Measurements from ENCODE around the gene SIPA1. TPM values are rescaled to one million over a fixed set of nuclear protein-coding genes. Genes with fewer than 3 reads are reported as not detected.
"Not testable (repeated sequence)": the region's sequence is repeated elsewhere in the genome, so short reads cannot be mapped to it uniquely, and the experiment has no call there.

Gene SIPA1
- total and polyA plus RNA-seq, 4 donors: 10.6 to 43.6 (median 34.8) TPM

DNA sequence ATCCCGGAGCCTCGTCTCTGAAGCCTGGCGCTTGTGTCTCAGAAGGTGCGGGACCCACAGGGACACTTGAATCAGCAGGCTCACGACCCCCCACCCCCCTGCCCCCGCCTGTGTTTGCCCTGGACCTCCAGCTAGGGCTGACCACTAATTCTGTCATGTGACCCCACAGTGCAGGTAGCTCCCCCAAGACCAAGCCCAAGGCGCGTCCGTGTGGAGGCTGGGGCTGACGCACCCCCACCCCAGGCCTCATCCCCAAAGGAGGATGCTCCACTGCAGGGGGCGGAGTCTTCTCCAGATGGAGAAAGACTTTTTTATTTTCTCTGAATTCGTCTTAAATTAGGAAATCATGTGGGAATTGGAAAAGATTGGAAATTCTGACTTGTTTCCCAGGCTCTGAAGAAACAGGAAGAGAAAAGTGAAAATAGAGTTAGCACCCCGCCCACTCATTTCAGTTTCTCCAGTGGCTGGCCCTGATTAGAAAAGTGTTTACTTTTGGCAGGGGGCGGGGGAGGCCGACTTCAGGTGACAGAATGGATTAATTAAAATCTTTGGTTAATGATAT is 25.8 kb downstream of the SIPA1 start:
- DNase-seq (ENCODE audit: low read depth in 4 of 6, low spot score in 6 of 6): peak in 3 of 6 donors; percentile 9 to 74 (median 70)
- peaks cover 32% of the 10 kb centered on the region for H3K36me3 ChIP-seq (ENCODE audit: control insufficient read depth, insufficient read depth, low read length)
- H3K4me1 ChIP-seq (ENCODE audit: control insufficient read depth, insufficient read depth, low read length): peaks cover 28% of the 10 kb centered on the region
- peak overlapping the region; percentile 56 for H3K4me3 ChIP-seq (ENCODE audit: low read depth, low read length)
- no peaks in the 10 kb centered on the region for H3K27me3 ChIP-seq (ENCODE audit: control insufficient read depth, insufficient read depth, low read length)
- 0% methylated on average over 4 of the region's 15 CpGs for WGBS (ENCODE audit: insufficient coverage)
- H3K27ac ChIP-seq (ENCODE audit: low read depth, low read length): peak overlapping the region; percentile 99
- H3K9me3 ChIP-seq (ENCODE audit: control insufficient read depth, insufficient read depth, low read length): no peaks in the 10 kb centered on the region

DNA sequence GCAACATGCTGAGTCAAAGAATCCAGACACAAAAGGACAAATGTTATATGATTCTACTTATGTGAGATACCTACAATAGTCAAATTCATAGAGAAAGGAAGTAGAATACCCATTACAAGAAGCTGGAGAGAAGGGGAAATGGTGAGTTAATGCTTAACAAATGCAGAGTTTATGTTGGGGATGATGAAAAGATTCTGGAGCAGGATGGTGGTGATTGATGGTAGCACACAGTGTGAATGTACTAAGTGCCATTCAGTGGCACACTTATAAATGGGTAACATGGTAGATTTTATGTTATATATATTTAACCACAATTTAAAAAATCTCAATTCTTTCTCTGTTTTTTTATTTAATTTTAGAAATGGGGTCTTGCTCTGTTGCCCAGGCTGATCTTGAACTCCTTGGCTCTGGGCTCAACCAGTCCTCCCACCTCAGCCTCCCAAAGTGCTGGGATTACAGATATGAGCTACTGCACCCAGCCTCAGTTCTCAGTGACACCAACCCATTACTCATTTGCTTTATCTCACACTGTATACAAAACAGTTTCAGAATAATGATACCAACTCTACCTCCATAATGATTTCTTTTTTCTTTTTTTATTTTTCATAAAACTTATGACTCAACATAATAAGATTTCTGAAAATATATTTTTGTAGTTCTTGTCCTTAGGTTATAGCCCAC is 34.4 kb downstream of the SIPA1 start:
- no peaks in the 10 kb centered on the region for H3K36me3 ChIP-seq (ENCODE audit: control insufficient read depth, insufficient read depth, low read length)
- no peaks in the 10 kb centered on the region for H3K27me3 ChIP-seq (ENCODE audit: control insufficient read depth, insufficient read depth, low read length)
- no peak overlapping the region for H3K27ac ChIP-seq (ENCODE audit: low read depth, low read length)
- no peak overlapping the region for H3K4me3 ChIP-seq (ENCODE audit: low read depth, low read length)
- no peak for DNase-seq (ENCODE audit: low read depth in 4 of 6, low spot score in 6 of 6)
- no peaks in the 10 kb centered on the region for H3K9me3 ChIP-seq (ENCODE audit: control insufficient read depth, insufficient read depth, low read length)
- H3K4me1 ChIP-seq (ENCODE audit: control insufficient read depth, insufficient read depth, low read length): no peaks in the 10 kb centered on the region

DNA sequence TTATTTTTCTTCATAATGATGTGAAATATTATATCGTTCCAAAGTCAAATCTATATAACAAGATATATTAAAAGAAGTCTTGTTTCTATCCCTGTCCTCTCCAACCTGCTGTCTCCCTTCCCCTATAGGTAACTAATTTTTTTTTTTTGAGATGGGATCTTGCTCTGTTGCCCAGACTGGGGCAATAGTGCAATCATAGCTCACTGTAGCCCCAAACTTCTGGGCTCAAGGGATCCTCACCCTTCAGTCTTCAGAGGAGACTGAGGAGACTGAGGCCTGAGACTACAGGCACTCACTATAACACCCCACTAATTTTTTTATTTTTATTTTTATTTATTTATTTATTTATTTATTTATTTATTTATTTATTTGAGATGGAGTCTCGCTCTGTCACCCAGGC is 35.1 kb downstream of the SIPA1 start:
- H3K27me3 ChIP-seq (ENCODE audit: control insufficient read depth, insufficient read depth, low read length): no peaks in the 10 kb centered on the region
- no peaks in the 10 kb centered on the region for H3K4me1 ChIP-seq (ENCODE audit: control insufficient read depth, insufficient read depth, low read length)
- no CpG with 5 or more reads among the region's 2 CpGs for WGBS (ENCODE audit: insufficient coverage)
- no peak for DNase-seq (ENCODE audit: low read depth in 4 of 6, low spot score in 6 of 6)
- no peaks in the 10 kb centered on the region for H3K9me3 ChIP-seq (ENCODE audit: control insufficient read depth, insufficient read depth, low read length)
- no peaks in the 10 kb centered on the region for H3K36me3 ChIP-seq (ENCODE audit: control insufficient read depth, insufficient read depth, low read length)
- H3K4me3 ChIP-seq (ENCODE audit: low read depth, low read length): no peak overlapping the region
- H3K27ac ChIP-seq (ENCODE audit: low read depth, low read length): no peak overlapping the region

DNA sequence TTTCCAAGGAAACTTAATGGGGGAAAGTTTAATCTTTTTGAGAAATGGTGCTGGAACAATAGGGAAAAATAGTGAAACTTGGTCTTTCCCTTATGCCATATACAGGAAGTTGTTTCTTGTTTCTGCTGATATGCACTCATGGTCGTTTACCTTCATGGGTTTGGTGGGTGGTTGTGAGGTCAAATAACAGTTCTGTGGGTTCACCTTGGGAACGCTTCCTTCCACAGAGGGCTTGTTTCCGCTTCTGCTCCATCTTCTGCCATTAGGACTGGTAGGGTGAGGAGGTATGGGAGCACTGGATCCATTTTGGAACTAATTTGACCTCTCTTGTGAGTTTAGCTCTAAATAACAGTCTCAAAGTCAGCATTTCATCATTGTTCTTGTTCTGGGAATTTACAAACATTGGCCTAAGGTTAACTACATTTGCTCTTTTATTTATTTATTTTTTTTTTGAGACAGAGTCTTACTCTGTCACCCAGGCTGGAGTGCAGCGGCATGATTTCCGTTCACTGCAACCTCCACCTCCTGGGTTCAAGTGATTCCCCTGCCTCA is 42.4 kb downstream of the SIPA1 start:
- Histone ChIP-seq H3K27me3 (ENCODE audit: control insufficient read depth, insufficient read depth, low read length) (no peaks in the 10 kb centered on the region), H3K4me1 (ENCODE audit: control insufficient read depth, insufficient read depth, low read length) (no peaks in the 10 kb centered on the region), H3K4me3 (ENCODE audit: low read depth, low read length) (no peak overlapping the region), H3K9me3 (ENCODE audit: control insufficient read depth, insufficient read depth, low read length) (no peaks in the 10 kb centered on the region), H3K36me3 (ENCODE audit: control insufficient read depth, insufficient read depth, low read length) (no peaks in the 10 kb centered on the region), H3K27ac (ENCODE audit: low read depth, low read length) (no peak overlapping the region)
- no peak for DNase-seq (ENCODE audit: low read depth in 4 of 6, low spot score in 6 of 6)
- WGBS (ENCODE audit: insufficient coverage): no CpG with 5 or more reads among the region's 5 CpGs

DNA sequence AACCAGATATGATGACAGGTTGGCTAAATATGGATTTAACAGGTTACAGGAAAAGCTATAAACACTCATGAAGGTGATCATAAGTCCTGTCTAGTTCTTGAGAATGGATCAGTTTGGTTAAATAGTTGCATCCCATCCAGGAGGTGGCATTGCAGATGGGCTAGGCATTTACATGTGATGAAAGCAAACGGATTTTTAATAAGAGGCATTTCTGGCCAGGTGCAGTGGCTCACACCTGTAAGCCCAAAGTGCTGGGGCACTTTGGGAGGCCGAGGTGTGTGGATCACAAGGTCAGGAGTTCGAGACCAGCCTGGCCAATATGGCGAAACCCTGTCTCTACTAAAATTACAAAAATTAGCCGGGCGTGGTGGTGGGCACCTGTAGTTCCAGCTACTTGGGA is 45.6 kb downstream of the SIPA1 start:
- not testable (repeated sequence) for H3K4me1 ChIP-seq (ENCODE audit: control insufficient read depth, insufficient read depth, low read length); H3K36me3 ChIP-seq (ENCODE audit: control insufficient read depth, insufficient read depth, low read length); H3K9me3 ChIP-seq (ENCODE audit: control insufficient read depth, insufficient read depth, low read length); H3K27me3 ChIP-seq (ENCODE audit: control insufficient read depth, insufficient read depth, low read length); DNase-seq (ENCODE audit: low read depth in 4 of 6, low spot score in 6 of 6); H3K27ac ChIP-seq (ENCODE audit: low read depth, low read length); H3K4me3 ChIP-seq (ENCODE audit: low read depth, low read length)
- 50% methylated on average over 1 of the region's 6 CpGs for WGBS (ENCODE audit: insufficient coverage)

DNA sequence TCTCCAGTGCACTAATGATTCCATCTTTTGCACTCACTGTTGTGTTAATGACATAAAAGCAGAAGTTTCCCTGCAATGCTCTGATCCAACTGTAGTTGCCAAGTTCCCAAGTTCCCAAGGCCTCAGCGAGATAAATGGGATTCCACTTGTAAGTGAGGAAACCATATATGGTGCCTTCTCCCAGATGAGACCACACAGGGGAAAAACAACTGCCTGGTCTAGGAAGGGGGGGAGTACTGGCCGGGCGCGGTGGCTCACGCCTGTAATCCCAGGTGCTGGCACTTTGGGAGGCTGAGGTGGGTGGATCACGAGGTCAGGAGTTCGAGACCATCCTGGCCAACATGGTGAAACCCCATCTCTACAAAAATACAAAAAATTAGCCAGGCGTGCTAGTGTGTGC is 48.1 kb downstream of the SIPA1 start:
- DNase-seq (ENCODE audit: low read depth in 4 of 6, low spot score in 6 of 6): no peak
- 92% methylated on average over 2 of the region's 8 CpGs for WGBS (ENCODE audit: insufficient coverage)
- H3K27ac ChIP-seq (ENCODE audit: low read depth, low read length): no peak overlapping the region

DNA sequence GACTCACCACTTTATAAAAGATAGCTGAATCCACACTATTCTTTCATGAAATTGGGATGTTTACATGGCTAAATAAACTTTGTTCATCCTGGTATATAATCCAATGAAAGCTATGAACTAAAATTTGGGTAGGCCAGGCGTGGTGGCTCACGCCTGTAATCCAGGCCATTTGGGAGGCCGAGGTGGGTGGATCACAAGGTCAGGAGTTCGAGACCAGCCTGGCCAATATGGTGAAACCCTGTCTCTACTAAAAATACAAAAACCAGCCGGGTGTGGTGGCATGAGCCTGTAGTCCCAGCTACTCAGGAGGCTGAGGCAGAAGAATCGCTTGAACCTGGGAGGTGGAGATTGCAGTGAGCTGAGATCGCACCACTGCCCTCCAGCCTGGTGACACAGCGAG is 53.9 kb downstream of the SIPA1 start:
- H3K4me3 ChIP-seq (ENCODE audit: low read depth, low read length); H3K27me3 ChIP-seq (ENCODE audit: control insufficient read depth, insufficient read depth, low read length); H3K9me3 ChIP-seq (ENCODE audit: control insufficient read depth, insufficient read depth, low read length); DNase-seq (ENCODE audit: low read depth in 4 of 6, low spot score in 6 of 6); H3K4me1 ChIP-seq (ENCODE audit: control insufficient read depth, insufficient read depth, low read length); H3K36me3 ChIP-seq (ENCODE audit: control insufficient read depth, insufficient read depth, low read length); H3K27ac ChIP-seq (ENCODE audit: low read depth, low read length): not testable (repeated sequence)
- 92% methylated on average over 2 of the region's 8 CpGs for WGBS (ENCODE audit: insufficient coverage)

More for the DNA sequence above, 48.1 kb downstream of the SIPA1 start:
- Histone ChIP-seq H3K4me3 (ENCODE audit: low read depth, low read length) (no peak overlapping the region), H3K36me3 (ENCODE audit: control insufficient read depth, insufficient read depth, low read length) (no peaks in the 10 kb centered on the region), H3K4me1 (ENCODE audit: control insufficient read depth, insufficient read depth, low read length) (no peaks in the 10 kb centered on the region), H3K9me3 (ENCODE audit: control insufficient read depth, insufficient read depth, low read length) (no peaks in the 10 kb centered on the region), H3K27me3 (ENCODE audit: control insufficient read depth, insufficient read depth, low read length) (no peaks in the 10 kb centered on the region)

DNA sequence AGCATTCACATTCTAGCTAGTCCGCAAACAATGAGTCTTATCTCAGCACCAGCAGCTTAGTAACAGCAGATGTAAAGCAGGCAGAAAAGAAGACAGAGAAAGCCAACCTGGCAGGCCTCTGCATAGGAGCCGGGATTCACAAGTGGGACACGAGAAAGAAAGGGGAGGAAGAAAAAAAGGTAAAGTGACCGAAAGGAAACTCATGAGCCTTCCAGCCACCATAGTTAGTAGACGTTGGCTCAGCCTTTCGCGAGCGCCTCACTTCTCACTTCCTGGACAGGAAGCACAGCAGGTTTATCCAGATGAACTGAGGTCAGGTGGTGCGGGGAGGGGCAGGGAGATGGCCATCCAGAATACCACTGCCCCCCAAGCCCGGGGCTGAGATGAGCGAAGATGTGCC is 54.5 kb downstream of the SIPA1 start:
- H3K27me3 ChIP-seq (ENCODE audit: control insufficient read depth, insufficient read depth, low read length): no peaks in the 10 kb centered on the region
- peaks cover 7% of the 10 kb centered on the region for H3K4me1 ChIP-seq (ENCODE audit: control insufficient read depth, insufficient read depth, low read length)
- no peak for DNase-seq (ENCODE audit: low read depth in 4 of 6, low spot score in 6 of 6)
- no peaks in the 10 kb centered on the region for H3K36me3 ChIP-seq (ENCODE audit: control insufficient read depth, insufficient read depth, low read length)
- 79% methylated on average over 8 of the region's 11 CpGs for WGBS (ENCODE audit: insufficient coverage)
- H3K9me3 ChIP-seq (ENCODE audit: control insufficient read depth, insufficient read depth, low read length): no peaks in the 10 kb centered on the region
- no peak overlapping the region for H3K27ac ChIP-seq (ENCODE audit: low read depth, low read length)
- H3K4me3 ChIP-seq (ENCODE audit: low read depth, low read length): no peak overlapping the region

DNA sequence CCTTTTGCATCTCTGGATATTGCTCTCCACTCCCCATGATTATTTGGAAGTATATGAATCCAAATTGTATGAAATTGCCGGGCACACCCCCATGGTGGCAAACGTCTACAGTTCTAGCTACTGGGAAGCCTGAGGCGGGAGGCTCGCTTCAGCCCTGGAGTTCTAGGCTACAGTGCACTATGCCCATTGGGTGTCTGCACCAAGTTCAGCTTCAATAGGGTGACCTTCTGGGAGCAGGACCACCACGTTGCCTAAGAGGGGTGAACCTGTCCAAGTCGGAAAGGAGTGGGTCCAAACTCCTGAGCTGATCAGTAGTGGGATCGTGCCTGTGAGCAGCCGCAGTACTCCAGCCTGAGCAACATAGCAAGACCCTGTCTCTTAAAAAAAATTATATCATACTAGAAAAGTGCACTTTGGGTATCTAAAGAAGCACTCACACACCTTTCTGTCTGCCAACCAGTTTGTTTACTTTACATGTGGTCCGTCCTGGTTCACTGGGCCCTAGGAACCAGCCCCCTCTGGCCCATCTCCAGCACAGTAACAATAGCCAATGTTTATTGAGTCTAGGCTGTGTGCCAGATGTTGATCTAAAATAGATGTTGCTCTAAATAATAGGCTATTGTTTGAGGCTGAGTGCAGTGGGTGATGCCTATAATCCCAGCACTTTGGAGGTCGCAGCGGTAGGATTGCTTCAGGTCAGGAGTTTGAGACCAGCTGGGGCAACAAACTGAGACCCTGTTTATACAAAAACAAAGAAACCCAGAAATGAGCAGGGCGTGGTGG is 57.7 kb downstream of the SIPA1 start:
- peak in 1 of 6 donors; percentile 41 for DNase-seq (ENCODE audit: low read depth in 4 of 6, low spot score in 6 of 6)
- Histone ChIP-seq H3K4me3 (ENCODE audit: low read depth, low read length) (no peak overlapping the region), H3K36me3 (ENCODE audit: control insufficient read depth, insufficient read depth, low read length) (no peaks in the 10 kb centered on the region), H3K27me3 (ENCODE audit: control insufficient read depth, insufficient read depth, low read length) (no peaks in the 10 kb centered on the region), H3K27ac (ENCODE audit: low read depth, low read length) (no peak overlapping the region), H3K9me3 (ENCODE audit: control insufficient read depth, insufficient read depth, low read length) (peaks cover 2% of the 10 kb centered on the region), H3K4me1 (ENCODE audit: control insufficient read depth, insufficient read depth, low read length) (peaks cover 7% of the 10 kb centered on the region)
- WGBS (ENCODE audit: insufficient coverage): 78% methylated on average over 8 of the region's 12 CpGs

Measured in spinal cord (tissue), 10 donors.